Tibial nerve (tissue), 3 donors: ENCODE results near the gene NCDN.

Experiments
- POLR2A ChIP-seq, 2 donors: fragments of 450-650 bp; IDR thresholded peaks; one replicate each; pipeline ENCODE4 v1.6.1; 2017; ENCODE audit warnings: antibody characterized with exemption in 2 of 2, mild to moderate bottlenecking in 2 of 2, moderate library complexity in 2 of 2
- TF ChIP-seq, protein P1 (sequence below), 5 experiments: fragments of 200-600 bp in 3 of 5; fragments of 450-650 bp in 2 of 5; sonication (generic) in 3 of 5; IDR thresholded peaks; one replicate each; pipeline ENCODE4 v1.5.1; 2016 to 2019; ENCODE audit warnings: antibody characterized with exemption in 5 of 5, mild to moderate bottlenecking in 3 of 5, moderate library complexity in 2 of 5

DNA sequence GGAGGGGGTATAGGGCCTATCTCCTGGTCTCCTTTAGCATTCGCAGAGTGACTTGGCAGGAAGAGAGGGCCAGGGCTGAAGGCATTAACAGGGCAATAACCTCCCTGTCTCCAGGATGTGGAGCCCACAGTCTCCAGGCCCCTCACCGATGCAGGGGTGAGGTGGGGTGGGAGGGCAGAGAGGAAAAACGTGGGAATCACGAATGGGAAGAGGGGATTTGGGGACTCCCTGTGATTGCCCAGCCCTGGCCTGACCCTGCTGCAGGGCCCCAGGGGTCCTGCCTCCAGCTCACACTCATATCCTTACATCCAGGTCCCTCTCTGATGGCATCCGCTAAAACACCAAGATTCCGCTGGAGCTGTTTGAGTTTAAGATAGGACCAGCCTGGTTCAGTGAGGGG, 30.1 kb downstream of the NCDN start:
- TF ChIP-seq, protein P1, sequence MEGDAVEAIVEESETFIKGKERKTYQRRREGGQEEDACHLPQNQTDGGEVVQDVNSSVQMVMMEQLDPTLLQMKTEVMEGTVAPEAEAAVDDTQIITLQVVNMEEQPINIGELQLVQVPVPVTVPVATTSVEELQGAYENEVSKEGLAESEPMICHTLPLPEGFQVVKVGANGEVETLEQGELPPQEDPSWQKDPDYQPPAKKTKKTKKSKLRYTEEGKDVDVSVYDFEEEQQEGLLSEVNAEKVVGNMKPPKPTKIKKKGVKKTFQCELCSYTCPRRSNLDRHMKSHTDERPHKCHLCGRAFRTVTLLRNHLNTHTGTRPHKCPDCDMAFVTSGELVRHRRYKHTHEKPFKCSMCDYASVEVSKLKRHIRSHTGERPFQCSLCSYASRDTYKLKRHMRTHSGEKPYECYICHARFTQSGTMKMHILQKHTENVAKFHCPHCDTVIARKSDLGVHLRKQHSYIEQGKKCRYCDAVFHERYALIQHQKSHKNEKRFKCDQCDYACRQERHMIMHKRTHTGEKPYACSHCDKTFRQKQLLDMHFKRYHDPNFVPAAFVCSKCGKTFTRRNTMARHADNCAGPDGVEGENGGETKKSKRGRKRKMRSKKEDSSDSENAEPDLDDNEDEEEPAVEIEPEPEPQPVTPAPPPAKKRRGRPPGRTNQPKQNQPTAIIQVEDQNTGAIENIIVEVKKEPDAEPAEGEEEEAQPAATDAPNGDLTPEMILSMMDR (IDR thresholded peaks at IDR 0.05): no peak
- TF ChIP-seq POLR2A (IDR thresholded peaks at IDR 0.05): no peak
